Measurements from ENCODE around the gene GHR.

The GHR gene

GRCh38 chr5:42492974-42493373 lies 69.7 kb downstream of the GHR start:
- TF ChIP-seq CTCF (IDR thresholded peaks at IDR 0.05) = no peak

DNA sequence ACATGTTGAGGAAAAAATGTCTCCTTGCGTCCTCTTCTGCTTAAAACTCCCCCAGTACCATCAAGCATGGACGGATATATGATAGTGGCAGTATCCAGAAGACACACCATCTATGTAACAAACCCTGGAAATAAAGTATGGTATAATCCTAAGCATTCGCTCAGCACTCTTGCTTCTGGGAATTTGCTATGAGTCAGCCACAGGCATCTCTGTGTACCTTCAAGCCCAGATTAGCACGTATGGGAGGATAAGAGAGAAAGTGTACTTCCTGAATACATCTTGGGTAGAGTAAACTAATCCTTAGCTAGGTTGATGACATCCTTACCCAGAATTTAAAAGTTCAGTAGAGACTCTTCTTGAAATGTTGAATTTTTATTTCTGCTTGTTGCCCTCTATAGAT lies 71.2 kb downstream of the GHR start:
- no peak for TF ChIP-seq CTCF (IDR thresholded peaks at IDR 0.05)

DNA sequence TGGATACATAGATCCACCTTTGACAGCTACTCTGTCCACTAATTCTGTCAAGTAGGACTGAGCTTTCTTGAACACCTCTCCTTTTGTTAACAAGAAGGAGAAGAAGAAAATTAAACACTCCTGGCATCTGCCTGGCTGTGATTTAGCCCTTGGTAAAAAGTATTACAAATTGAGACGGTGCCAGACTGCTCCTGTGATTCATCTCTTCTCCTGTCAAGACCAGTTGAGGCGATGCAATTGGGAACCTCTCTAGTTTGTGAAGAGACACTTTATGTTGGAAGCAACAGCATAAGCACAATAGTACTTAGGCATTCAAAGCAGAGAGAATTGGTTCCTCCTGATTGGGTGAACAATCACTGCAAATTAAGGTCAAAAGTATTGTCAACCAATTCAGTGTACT lies 72.7 kb downstream of the GHR start:
- no peak for TF ChIP-seq CTCF (IDR thresholded peaks at IDR 0.05)

GRCh38 chr5:42496397-42497156 lies 73.3 kb downstream of the GHR start:
- TF ChIP-seq CTCF (IDR thresholded peaks at IDR 0.05) = no peak

GRCh38 chr5:42498000-42498399 lies 74.8 kb downstream of the GHR start:
- no peak for TF ChIP-seq CTCF (IDR thresholded peaks at IDR 0.05)

GRCh38 chr5:42499016-42499415 lies 75.8 kb downstream of the GHR start:
- no peak for TF ChIP-seq CTCF (IDR thresholded peaks at IDR 0.05)

- no peak for TF ChIP-seq CTCF (IDR thresholded peaks at IDR 0.05)
These were observed 76.9 kb downstream of the GHR start for GRCh38 chr5:42500003-42500599.

Data from LNCAP (cell line).